GM12874 (cell line): ENCODE data around the gene ATP6V0E1.

Experiments
- TF ChIP-seq, protein P1 (sequence below): IDR thresholded peaks from 2 replicates; pipeline ENCODE4 v1.5.1; 2011; ENCODE audit warnings: low read depth, mild to moderate bottlenecking, control low read depth, low read length, moderate library complexity; ENCODE audit not compliant: insufficient read depth

Gene ATP6V0E1

DNA sequence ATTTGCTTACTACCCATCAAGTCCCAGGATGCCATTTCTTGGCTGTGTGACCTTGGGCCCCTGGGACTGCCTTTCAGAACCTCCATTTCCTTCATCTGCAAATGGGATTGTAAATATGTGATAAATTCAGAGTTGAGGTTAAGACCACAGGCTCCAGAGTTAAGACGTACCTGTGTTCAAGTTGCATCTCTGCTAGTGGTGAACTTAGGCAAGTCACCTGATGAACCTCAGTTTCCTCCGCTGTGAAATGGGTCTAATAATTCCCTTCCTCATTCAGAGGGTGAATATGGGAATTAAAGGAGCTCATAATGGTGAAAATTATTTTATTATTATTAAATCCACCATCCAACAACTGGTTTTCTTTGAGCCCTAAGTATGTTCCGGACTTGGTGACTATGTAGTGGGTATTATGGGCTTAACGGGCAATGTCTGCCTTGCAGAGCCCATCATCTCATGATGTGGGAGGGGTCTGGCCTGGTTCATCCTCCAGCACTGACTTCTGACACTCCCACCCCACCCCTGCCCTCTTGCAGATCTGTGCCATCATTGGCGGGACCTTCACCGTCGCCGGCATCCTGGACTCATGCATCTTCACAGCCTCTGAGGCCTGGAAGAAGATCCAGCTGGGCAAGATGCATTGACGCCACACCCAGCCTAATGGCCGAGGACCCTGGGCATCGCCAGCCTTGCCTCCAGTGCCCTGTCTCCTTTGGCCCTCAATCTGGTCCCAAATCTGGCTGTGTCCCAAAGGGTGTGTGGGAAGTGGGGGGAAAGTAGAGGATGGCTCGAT lies 33.2 kb upstream of the ATP6V0E1 start:
- TF ChIP-seq, protein P1, sequence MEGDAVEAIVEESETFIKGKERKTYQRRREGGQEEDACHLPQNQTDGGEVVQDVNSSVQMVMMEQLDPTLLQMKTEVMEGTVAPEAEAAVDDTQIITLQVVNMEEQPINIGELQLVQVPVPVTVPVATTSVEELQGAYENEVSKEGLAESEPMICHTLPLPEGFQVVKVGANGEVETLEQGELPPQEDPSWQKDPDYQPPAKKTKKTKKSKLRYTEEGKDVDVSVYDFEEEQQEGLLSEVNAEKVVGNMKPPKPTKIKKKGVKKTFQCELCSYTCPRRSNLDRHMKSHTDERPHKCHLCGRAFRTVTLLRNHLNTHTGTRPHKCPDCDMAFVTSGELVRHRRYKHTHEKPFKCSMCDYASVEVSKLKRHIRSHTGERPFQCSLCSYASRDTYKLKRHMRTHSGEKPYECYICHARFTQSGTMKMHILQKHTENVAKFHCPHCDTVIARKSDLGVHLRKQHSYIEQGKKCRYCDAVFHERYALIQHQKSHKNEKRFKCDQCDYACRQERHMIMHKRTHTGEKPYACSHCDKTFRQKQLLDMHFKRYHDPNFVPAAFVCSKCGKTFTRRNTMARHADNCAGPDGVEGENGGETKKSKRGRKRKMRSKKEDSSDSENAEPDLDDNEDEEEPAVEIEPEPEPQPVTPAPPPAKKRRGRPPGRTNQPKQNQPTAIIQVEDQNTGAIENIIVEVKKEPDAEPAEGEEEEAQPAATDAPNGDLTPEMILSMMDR: no peak

DNA sequence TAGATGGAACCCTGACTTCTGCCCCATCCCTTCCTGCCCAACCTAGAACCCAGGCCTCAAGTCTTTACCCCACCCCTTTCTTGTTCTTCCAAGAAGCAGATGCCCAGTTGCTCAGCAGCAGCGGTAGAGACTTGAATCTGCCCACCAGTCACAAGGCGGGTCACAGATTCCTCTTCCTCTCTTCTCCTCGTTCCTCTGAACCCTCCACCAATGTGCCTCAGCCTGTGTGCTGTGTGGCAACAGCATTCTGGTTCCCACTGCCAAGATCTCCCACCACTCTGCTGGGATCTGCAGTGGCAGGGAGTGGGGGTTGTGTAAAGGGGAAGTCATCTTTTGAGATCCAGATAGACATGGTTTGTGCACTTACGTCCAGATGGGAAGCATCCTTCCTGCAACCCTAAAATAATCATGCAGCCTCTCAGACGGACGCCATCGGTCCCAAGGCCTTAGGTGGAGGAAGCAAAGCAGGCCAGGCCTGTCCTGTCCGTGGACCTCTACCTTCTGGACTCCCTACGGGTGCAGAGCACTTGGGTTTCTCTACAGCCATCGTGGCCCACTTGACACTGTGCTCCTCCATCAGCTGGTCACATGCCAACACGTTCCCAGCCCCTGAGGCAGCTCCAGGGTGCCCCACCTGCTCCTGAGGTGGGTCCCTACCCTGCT lies 32.1 kb upstream of the ATP6V0E1 start:
- TF ChIP-seq, protein P1: no peak

DNA sequence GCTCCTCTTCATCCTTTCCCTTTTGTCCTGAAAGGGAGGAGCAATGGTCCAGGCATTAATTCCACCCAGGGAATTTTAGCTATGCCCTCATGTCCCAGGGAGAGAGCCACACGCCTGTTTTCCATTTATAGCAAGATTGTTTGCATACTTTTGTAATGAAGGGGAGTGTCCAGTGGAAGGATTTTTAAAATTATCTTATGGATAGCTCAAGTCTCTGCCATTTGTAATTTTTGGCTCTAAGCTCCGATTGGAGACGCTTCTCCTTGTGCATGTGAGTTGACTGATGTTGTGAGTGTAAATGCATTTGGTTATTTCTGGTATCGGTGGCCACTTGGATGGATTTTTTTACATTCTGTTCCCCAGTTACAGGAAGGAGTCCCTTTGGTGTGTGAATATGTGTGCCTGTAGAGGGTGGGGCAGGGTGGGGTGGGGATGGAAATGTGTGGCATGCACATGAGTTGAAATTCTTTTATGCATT lies 31.5 kb upstream of the ATP6V0E1 start:
- TF ChIP-seq, protein P1: no peak

DNA sequence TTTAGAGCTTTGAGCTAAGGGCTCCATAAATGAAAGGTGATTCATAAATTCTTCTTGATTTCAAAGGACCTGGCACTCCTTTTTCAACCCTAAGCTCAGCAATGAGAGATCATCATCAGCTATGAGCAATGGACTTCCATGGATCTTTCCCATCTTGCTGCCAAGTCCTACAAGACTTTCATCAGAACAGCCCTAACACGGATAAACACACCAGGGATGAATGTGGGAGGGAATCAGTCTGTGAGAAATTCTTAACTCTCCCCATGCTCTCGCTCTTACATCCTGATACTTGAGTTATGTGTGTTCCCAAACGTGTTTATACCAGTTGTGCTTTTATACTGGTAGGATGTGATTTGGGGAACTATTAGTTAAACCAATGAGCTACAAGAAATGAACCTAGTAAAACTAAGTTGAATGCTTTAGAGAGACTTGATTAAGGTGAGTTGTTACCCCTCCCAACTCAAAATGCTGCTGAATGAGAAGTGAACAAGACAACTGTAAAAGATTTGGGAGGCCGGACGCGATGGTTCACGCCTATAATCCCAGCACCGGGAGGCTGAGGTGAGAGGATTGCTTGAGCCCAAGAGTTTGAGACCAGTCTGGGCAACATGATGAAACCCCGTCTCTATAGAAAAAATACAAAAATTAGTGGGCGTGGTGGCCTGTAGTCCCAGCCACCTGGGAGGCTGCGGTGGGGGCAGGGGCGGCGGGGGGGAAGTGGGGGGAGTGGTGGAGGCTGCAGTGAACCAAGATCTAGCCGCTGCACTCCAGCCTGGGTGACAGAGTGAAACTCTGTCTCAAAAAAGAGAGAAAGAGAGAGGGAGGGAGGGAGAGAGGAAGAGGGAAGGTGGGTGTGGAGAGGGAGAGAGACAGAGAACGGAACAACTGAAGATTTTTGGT lies 29.5 kb upstream of the ATP6V0E1 start:
- TF ChIP-seq, protein P1: no peak

DNA sequence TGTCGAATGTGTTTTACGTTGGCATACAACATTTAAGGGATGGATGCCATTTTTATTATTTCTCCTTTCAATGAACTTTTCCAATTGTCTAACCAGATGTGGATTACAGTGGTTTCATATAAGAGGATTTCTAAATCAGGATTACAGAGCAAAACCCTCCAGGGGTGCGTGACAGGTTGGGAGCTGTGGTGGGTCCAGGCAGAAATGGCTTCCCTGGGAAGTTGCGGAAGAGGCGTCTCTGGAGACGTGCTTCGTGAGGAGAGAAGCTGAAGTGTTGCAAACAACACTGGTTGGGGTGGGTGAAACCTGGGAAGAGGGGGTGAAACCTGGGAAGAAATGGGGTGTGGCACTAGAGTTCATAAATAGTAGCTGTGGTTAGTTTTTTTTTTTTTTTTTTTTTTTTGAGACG lies 28.8 kb upstream of the ATP6V0E1 start:
- TF ChIP-seq, protein P1: no peak

DNA sequence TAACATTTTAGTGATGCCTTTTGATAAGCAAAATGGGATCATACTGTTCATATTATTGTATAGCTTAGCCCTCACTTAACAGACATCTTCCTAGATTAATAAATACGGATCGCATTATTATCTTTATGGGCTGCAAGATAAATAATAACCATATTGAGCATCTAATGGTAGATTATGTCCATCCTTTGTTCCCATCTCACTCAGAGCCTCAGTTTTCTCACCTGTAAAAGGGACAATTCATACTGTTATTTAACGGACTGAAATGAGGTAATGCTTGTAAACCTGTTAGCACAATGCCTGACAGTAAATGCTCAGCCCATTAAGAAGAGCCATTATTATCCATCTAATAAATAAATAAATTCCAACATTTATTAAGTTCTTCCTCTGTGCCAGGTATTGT lies 27.3 kb upstream of the ATP6V0E1 start:
- TF ChIP-seq, protein P1: no peak

DNA sequence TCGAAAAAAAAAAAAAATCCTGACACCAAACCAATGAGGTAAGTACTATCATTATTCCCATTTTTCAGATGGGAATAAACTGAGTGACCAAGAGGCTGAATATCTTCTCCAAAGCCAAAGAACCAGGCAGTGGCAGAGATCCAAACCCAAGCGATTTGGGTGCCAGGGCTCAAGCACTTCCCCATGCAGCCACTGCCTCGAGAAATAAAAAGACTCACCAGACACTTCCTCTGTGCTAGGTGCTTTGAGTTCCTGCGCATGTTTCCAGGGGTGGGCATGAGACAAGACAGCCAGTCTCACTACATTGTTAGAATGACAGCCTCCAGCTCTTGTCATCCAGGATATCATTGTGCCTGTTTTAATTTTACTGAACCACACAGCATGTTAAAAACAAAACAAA lies 26.6 kb upstream of the ATP6V0E1 start:
- TF ChIP-seq, protein P1: no peak
